Loucy (cell line): ENCODE data around the gene INCA1.
A peak's percentile ranks its signal among the peaks of the same experiment; 100 is the strongest.

ENCODE experiments used
- H2AFZ ChIP-seq: fragments of 200-600 bp; sonication (generic); 2 replicates; pipeline ENCODE4 v1.6.0; 2016; ENCODE audit warnings: antibody characterized with exemption, mild to moderate bottlenecking, low read length, moderate library complexity
- H3F3A ChIP-seq: fragments of 200-600 bp; 2 replicates; pipeline ENCODE4 v1.6.0; 2016; ENCODE audit warnings: antibody characterized with exemption, low read depth, mild to moderate bottlenecking
- H3K27me3 ChIP-seq: fragments of 200-600 bp; sonication (generic); 2 replicates; pipeline ENCODE4 v1.6.1; 2014; ENCODE audit warnings: low read length, mild to moderate bottlenecking; ENCODE audit not compliant: insufficient read depth, poor library complexity, severe bottlenecking
- H3K36me3 ChIP-seq: fragments of 200-600 bp; sonication (generic); 2 replicates; pipeline ENCODE4 v1.6.1; 2016; ENCODE audit warnings: low read length; ENCODE audit not compliant: insufficient read depth
- H3K4me1 ChIP-seq: fragments of 200-600 bp; sonication (generic); 2 replicates; pipeline ENCODE4 v1.5.1; 2014; ENCODE audit warnings: low read length, mild to moderate bottlenecking; ENCODE audit not compliant: insufficient read depth, poor library complexity, severe bottlenecking
- H3K4me2 ChIP-seq: fragments of 200-600 bp; sonication (generic); 2 replicates; pipeline ENCODE4 v1.6.0; 2014; ENCODE audit warnings: antibody characterized with exemption, low read length, low read depth, mild to moderate bottlenecking; ENCODE audit not compliant: poor library complexity, severe bottlenecking
- H3K4me3 ChIP-seq: fragments of 200-600 bp; sonication (generic); 2 replicates; pipeline ENCODE4 v1.5.1; 2014; ENCODE audit warnings: low read length, mild to moderate bottlenecking, mixed read lengths; ENCODE audit not compliant: poor library complexity, severe bottlenecking
- H3K79me2 ChIP-seq: fragments of 200-600 bp; sonication (generic); 2 replicates; pipeline ENCODE4 v1.6.1; 2014; ENCODE audit warnings: low read length; ENCODE audit not compliant: insufficient read depth
- H3K9ac ChIP-seq: fragments of 200-600 bp; sonication (generic); 2 replicates; pipeline ENCODE4 v1.6.0; 2014; ENCODE audit warnings: mild to moderate bottlenecking, low read depth, low read length, moderate library complexity; ENCODE audit not compliant: poor library complexity, severe bottlenecking
- H3K9me2 ChIP-seq: fragments of 200-600 bp; sonication (generic); replicated peaks from 2 replicates; pipeline ENCODE4 v1.6.1; 2016; ENCODE audit warnings: low read depth, low read length, mixed read lengths
- H3K9me3 ChIP-seq: fragments of 200-600 bp; sonication (generic); 2 replicates; pipeline ENCODE4 v1.6.1; 2014; ENCODE audit warnings: mild to moderate bottlenecking, antibody characterized with exemption, low read length, low read depth; ENCODE audit not compliant: insufficient read depth
- H4K20me1 ChIP-seq: fragments of 200-600 bp; sonication (generic); 2 replicates; pipeline ENCODE4 v1.6.0; 2014; ENCODE audit warnings: antibody characterized with exemption, low read length, mild to moderate bottlenecking; ENCODE audit not compliant: insufficient read depth, poor library complexity, severe bottlenecking
- CTCF ChIP-seq: fragments of 200-600 bp; sonication (generic); conservative IDR thresholded peaks from 2 replicates; pipeline ENCODE4 v1.5.1; 2014; ENCODE audit warnings: mild to moderate bottlenecking, antibody characterized with exemption, low read length
- EZH2phosphoT487 ChIP-seq: fragments of 200-600 bp; IDR thresholded peaks from 2 replicates; pipeline ENCODE4 v1.6.1; 2018; ENCODE audit warnings: antibody characterized with exemption, mild to moderate bottlenecking, moderate library complexity, borderline replicate concordance

The INCA1 gene

GRCh38 chr17:5043524-5043923, 46.2 kb upstream of the INCA1 start:
- Histone ChIP-seq H3K4me2 (no peak overlapping the region), H3K9ac (no peak overlapping the region), H3K4me3 (no peak overlapping the region), H3K79me2 (no peaks in the 10 kb centered on the region), H3K9me3 (no peaks in the 10 kb centered on the region), H3K36me3 (no peaks in the 10 kb centered on the region), H3K27me3 (no peaks in the 10 kb centered on the region), H3K4me1 (peaks cover 7% of the 10 kb centered on the region), H3F3A (no peaks in the 10 kb centered on the region), H4K20me1 (no peaks in the 10 kb centered on the region), H3K9me2 (no peaks in the 10 kb centered on the region), H2AFZ (no peak overlapping the region)
- TF ChIP-seq EZH2phosphoT487 (no peak), CTCF (no peak)

- Histone ChIP-seq H3K4me2 (peak overlapping the region; percentile 46), H3K9me3 (no peaks in the 10 kb centered on the region), H3K4me1 (peaks cover 7% of the 10 kb centered on the region), H3K27me3 (no peaks in the 10 kb centered on the region), H4K20me1 (no peaks in the 10 kb centered on the region), H3F3A (no peaks in the 10 kb centered on the region), H3K36me3 (no peaks in the 10 kb centered on the region), H3K9me2 (no peaks in the 10 kb centered on the region), H3K9ac (no peak overlapping the region), H3K79me2 (no peaks in the 10 kb centered on the region), H3K4me3 (peak overlapping the region; percentile 44), H2AFZ (peak overlapping the region; percentile 81)
- TF ChIP-seq EZH2phosphoT487 (no peak), CTCF (no peak)
Observed at GRCh38 chr17:5042157-5043022, 45.1 kb upstream of the INCA1 start.

GRCh38 chr17:5035315-5035714, 38.0 kb upstream of the INCA1 start, which contains the start of gene SLC52A1:
Gene SLC52A1 (minus strand): TSS chr17:5035426. CDS start chr17:5034606, 820 bp downstream.
- no peaks in the 10 kb centered on the region for H3K9me3 ChIP-seq
- no peaks in the 10 kb centered on the region for H3K36me3 ChIP-seq
- TF ChIP-seq EZH2phosphoT487, result no peak
- no peak for TF ChIP-seq CTCF
- no peak within 1 kb of the TSS for H3K9ac ChIP-seq
- no peaks in the 10 kb centered on the region for H3F3A ChIP-seq
- no peak within 1 kb of the TSS for H2AFZ ChIP-seq
- H3K27me3 ChIP-seq, result no peaks in the 10 kb centered on the region
- H3K9me2 ChIP-seq, result no peaks in the 10 kb centered on the region
- H3K4me2 ChIP-seq, result no peak within 1 kb of the TSS
- no peaks in the 10 kb centered on the region for H3K4me1 ChIP-seq
- H4K20me1 ChIP-seq, result no peaks in the 10 kb centered on the region
- no peaks in the 10 kb centered on the region for H3K79me2 ChIP-seq
- no peak within 1 kb of the TSS for H3K4me3 ChIP-seq
